SK-N-SH (cell line): Measurements from ENCODE around the gene CPED1. TPM values are rescaled to one million over a fixed set of nuclear protein-coding genes. Genes with fewer than 3 reads are reported as not detected.

Experiments
- CTCF ChIA-PET: fragments of 300-600, 350-600 bp; formaldehyde crosslinking; extraction: SDS; loops from one replicate; lab custom pipeline; 2021; lab: Yijun Ruan, JAX
- POLR2A ChIA-PET: fragments of 350-600 bp; sonication (Branson Sonifier 250); formaldehyde crosslinking; extraction: SDS; loops from one replicate; lab custom pipeline; 2020; ENCODE audit warnings: antibody characterized with exemption, inconsistent platforms; lab: Yijun Ruan, JAX
- DNase-seq: peaks from one replicate; pipeline ENCODE4 v3.0.0; 2012
- H2AFZ ChIP-seq: fragments of 200-600 bp; sonication (generic); 2 replicates; pipeline ENCODE4 v1.8.1; 2016; ENCODE audit warnings: antibody characterized with exemption, mild to moderate bottlenecking, low read depth
- H3F3A ChIP-seq: fragments of 200-600 bp; sonication (generic); replicated peaks from 2 replicates; pipeline ENCODE3; 2016; ENCODE audit warnings: antibody characterized with exemption, mild to moderate bottlenecking; ENCODE audit not compliant: insufficient read depth
- H3K27ac ChIP-seq, 2 experiments: fragments of 200-500 bp in 1 of 2; fragments of 200-600 bp in 1 of 2; sonication (Bioruptor generic) in 1 of 2; sonication (generic), shearing (Covaris generic) in 1 of 2; 2 replicates each; pipeline versions ENCODE4 v1.5.1 to v1.6.1; 2014 to 2016; ENCODE audit warnings: low read depth in 2 of 2, inconsistent platforms in 1 of 2, low read length in 1 of 2, mild to moderate bottlenecking in 1 of 2, mixed read lengths in 1 of 2
- H3K27me3 ChIP-seq: fragments of 200-600 bp; sonication (generic), shearing (Covaris generic); 2 replicates; pipeline ENCODE4 v1.6.1; 2016; ENCODE audit warnings: mixed run types; ENCODE audit not compliant: insufficient read depth
- H3K36me3 ChIP-seq, 2 experiments: fragments of 200-500 bp in 1 of 2; fragments of 200-600 bp in 1 of 2; sonication (Bioruptor generic) in 1 of 2; sonication (generic) in 1 of 2; replicated peaks in 1 of 2; 2 replicates each; pipeline versions ENCODE3 to v1.5.1; 2014 to 2016; ENCODE audit warnings: low read length in 1 of 2, mild to moderate bottlenecking in 1 of 2; ENCODE audit not compliant: insufficient read depth in 2 of 2, control insufficient read depth in 1 of 2
- H3K4me1 ChIP-seq, 2 experiments: fragments of 200-500 bp in 1 of 2; fragments of 200-600 bp in 1 of 2; sonication (Bioruptor generic) in 1 of 2; sonication (generic), shearing (Covaris generic) in 1 of 2; 2 replicates each; pipeline versions ENCODE4 v1.5.1 to v1.6.1; 2014 to 2016; ENCODE audit warnings: low read depth in 1 of 2, low read length in 1 of 2, mixed run types in 1 of 2; ENCODE audit not compliant: insufficient read depth in 2 of 2, control insufficient read depth in 1 of 2
- H3K4me2 ChIP-seq: fragments of 200-600 bp; sonication (generic), shearing (Covaris generic); 2 replicates; pipeline ENCODE4 v1.6.1; 2017; ENCODE audit warnings: mixed run types
- H3K4me3 ChIP-seq, 2 experiments: fragments of 200-500 bp in 1 of 2; fragments of 200-600 bp in 1 of 2; sonication (Bioruptor generic) in 1 of 2; sonication (generic), shearing (Covaris generic) in 1 of 2; 2 replicates each; pipeline versions ENCODE4 v1.5.1 to v1.8.1; 2014 to 2016; ENCODE audit warnings: low read depth in 2 of 2, inconsistent platforms in 1 of 2, low read length in 1 of 2, mild to moderate bottlenecking in 1 of 2, mixed read lengths in 1 of 2, moderate library complexity in 1 of 2
- H3K79me2 ChIP-seq: fragments of 200-600 bp; sonication (generic); 2 replicates; pipeline ENCODE4 v1.8.1; 2017; ENCODE audit warnings: mild to moderate bottlenecking; ENCODE audit not compliant: insufficient read depth
- H3K9ac ChIP-seq: fragments of 200-600 bp; sonication (generic); 2 replicates; pipeline ENCODE4 v1.6.1; 2017; ENCODE audit warnings: mixed run types
- H3K9me2 ChIP-seq: fragments of 200-600 bp; sonication (generic); 2 replicates; pipeline ENCODE4 v1.6.1; 2017; ENCODE audit warnings: mixed run types
- H3K9me3 ChIP-seq: fragments of 200-600 bp; sonication (generic); 2 replicates; pipeline ENCODE4 v1.6.1; 2017; ENCODE audit warnings: mixed run types, mild to moderate bottlenecking, moderate library complexity
- H4K20me1 ChIP-seq: fragments of 200-600 bp; sonication (generic); 2 replicates; pipeline ENCODE4 v1.6.1; 2017; ENCODE audit warnings: mild to moderate bottlenecking, mixed run types; ENCODE audit not compliant: insufficient read depth
- CTCF ChIP-seq: fragments of 200-600 bp; sonication (generic); IDR thresholded peaks from 2 replicates; pipeline ENCODE4 v1.6.1; 2017; ENCODE audit warnings: antibody characterized with exemption, mild to moderate bottlenecking, moderate library complexity
- FOXJ3 ChIP-seq: sonication (generic); formaldehyde crosslinking; IDR thresholded peaks from 2 replicates; pipeline ENCODE4 v1.5.1; 2020; ENCODE audit warnings: mild to moderate bottlenecking, missing genetic modification reagents
- FOXM1 ChIP-seq: IDR thresholded peaks from 2 replicates; pipeline ENCODE4 v1.4.0; 2012; ENCODE audit warnings: low read depth, mild to moderate bottlenecking
- GABPA ChIP-seq: IDR thresholded peaks from 2 replicates; pipeline ENCODE4 v1.4.0; 2012; ENCODE audit warnings: low read depth, mild to moderate bottlenecking
- JUND ChIP-seq: IDR thresholded peaks from 2 replicates; pipeline ENCODE4 v1.4.0; 2012
- MEF2A ChIP-seq: IDR thresholded peaks from 2 replicates; pipeline ENCODE4 v1.4.0; 2012; ENCODE audit warnings: low read depth, borderline replicate concordance
- MXI1 ChIP-seq: IDR thresholded peaks from 2 replicates; pipeline ENCODE4 v1.6.1; 2012; ENCODE audit warnings: mild to moderate bottlenecking, low read depth, low read length, improper control_type of control experiment
- PBX3 ChIP-seq: IDR thresholded peaks from 2 replicates; pipeline ENCODE4; 2012
- POLR2AphosphoS5 ChIP-seq: IDR thresholded peaks from 2 replicates; pipeline ENCODE4 v1.6.1; 2012; ENCODE audit warnings: low read depth, low read length
- RAD21 ChIP-seq: IDR thresholded peaks from 2 replicates; pipeline ENCODE4 v1.6.1; 2012; ENCODE audit warnings: mild to moderate bottlenecking, low read length
- REST ChIP-seq: IDR thresholded peaks from 2 replicates; pipeline ENCODE4 v1.6.1; 2012; ENCODE audit warnings: mild to moderate bottlenecking, low read depth, low read length, moderate library complexity
- SIN3A ChIP-seq: IDR thresholded peaks from 2 replicates; pipeline ENCODE4 v1.6.1; 2012; ENCODE audit warnings: low read depth, mild to moderate bottlenecking, low read length, moderate library complexity, borderline replicate concordance
- TEAD4 ChIP-seq: IDR thresholded peaks from 2 replicates; pipeline ENCODE4 v1.4.0; 2012; ENCODE audit warnings: mild to moderate bottlenecking, borderline replicate concordance; ENCODE audit not compliant: insufficient read depth
- USF2 ChIP-seq: fragments of 150-350 bp; IDR thresholded peaks from 2 replicates; pipeline ENCODE4 v1.6.1; 2017; ENCODE audit warnings: antibody characterized with exemption, low read length, low read depth, borderline replicate concordance
- YY1 ChIP-seq: IDR thresholded peaks from 2 replicates; pipeline ENCODE4 v1.4.0; 2012; ENCODE audit warnings: low read depth, mild to moderate bottlenecking
- WGBS: methylation state at CpG from one replicate; pipeline ENCODE4 v1.1.6; 2017; ENCODE audit warnings: low lambda C conversion rate; 5-methylcytosine and 5-hydroxymethylcytosine counted together
- polyA plus RNA-seq, 3 experiments: library from polyadenylated mRNA; depleted of rRNA; stranded (reverse); fragments of >200 nt; gene quantifications; 2 replicates each; pipeline ENCODE4 v1.2.3, GENCODE V29; 2012
- TF ChIP-seq, protein P1 (sequence below): IDR thresholded peaks from 2 replicates; pipeline ENCODE4 v1.4.0; 2012; ENCODE audit warnings: low read depth, borderline replicate concordance

CPED1 gene
- polyA plus RNA-seq, 1 of the 3 experiments (the other 2 are of a cell fraction) = 4.4 TPM

- DNase-seq = no peak
Measured at GRCh38 chr7:121323515-121324302, 335.2 kb downstream of the CPED1 start.

More at GRCh38 chr7:121323515-121324302, 335.2 kb downstream of the CPED1 start:
- Histone ChIP-seq H3K9ac (no peak overlapping the region), H3K9me3 (no peaks in the 10 kb centered on the region), H2AFZ (no peak overlapping the region), H4K20me1 (no peaks in the 10 kb centered on the region), H3K9me2 (no peaks in the 10 kb centered on the region), H3K4me3 (no peak overlapping the region), H3K4me1 (peaks cover 0 to 6% of the 10 kb centered on the region in 2 experiments; a peak in 1 of 4 replicates), H3K36me3 (no peaks in the 10 kb centered on the region), H3K79me2 (no peaks in the 10 kb centered on the region), H3K4me2 (no peak overlapping the region), H3K27ac (no peak overlapping the region), H3K27me3 (peaks cover 13% of the 10 kb centered on the region), H3F3A (no peaks in the 10 kb centered on the region)
- ChIA-PET POLR2A (no interaction called here), CTCF (interaction anchor here (0.8 to 1.5 kb wide), 8 partner anchors 11 to 247 kb away, joined by 3 to 8 read pairs (median 3); partner anchors contain the start of gene FAM3C)
- TF ChIP-seq YY1 (no peak), RAD21 (no peak), SIN3A (no peak), FOXJ3 (CRISPR knock-in tag) (no peak), FOXM1 (no peak), TEAD4 (no peak), REST (no peak), PBX3 (no peak), MEF2A (no peak), JUND (no peak), USF2 (no peak), GABPA (no peak), POLR2AphosphoS5 (no peak), MXI1 (no peak), CTCF (no peak)
- TF ChIP-seq, protein P1, sequence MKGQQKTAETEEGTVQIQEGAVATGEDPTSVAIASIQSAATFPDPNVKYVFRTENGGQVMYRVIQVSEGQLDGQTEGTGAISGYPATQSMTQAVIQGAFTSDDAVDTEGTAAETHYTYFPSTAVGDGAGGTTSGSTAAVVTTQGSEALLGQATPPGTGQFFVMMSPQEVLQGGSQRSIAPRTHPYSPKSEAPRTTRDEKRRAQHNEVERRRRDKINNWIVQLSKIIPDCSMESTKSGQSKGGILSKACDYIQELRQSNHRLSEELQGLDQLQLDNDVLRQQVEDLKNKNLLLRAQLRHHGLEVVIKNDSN = no peak
- 52% methylated on average over 5 of the region's 5 CpGs for WGBS
